Stomach (tissue), 9 donors: Measurements from ENCODE around the gene PLPPR1. TPM values are rescaled to one million over a fixed set of nuclear protein-coding genes. Genes with fewer than 3 reads are reported as not detected.

Experiments
- DNase-seq, 2 donors: peaks; one replicate each; pipeline versions ENCODE4 v3.0.0 to v3.0.0-alpha.2; 2013 to 2019
- H3K27ac ChIP-seq, 5 donors: fragments of 200-600 bp in 4 of 5; sonication (generic) in 4 of 5; one replicate each; pipeline ENCODE4 v1.5.1; 2013 to 2019; ENCODE audit warnings: mild to moderate bottlenecking in 1 of 5, moderate library complexity in 1 of 5
- H3K27me3 ChIP-seq, 3 donors: fragments of 200-600 bp; sonication (generic); one replicate each; pipeline ENCODE4 v1.5.1; 2017 to 2019; ENCODE audit warnings: mixed run types in 1 of 3
- H3K36me3 ChIP-seq, 4 donors: fragments of 200-600 bp; sonication (generic); 1 replicate in 3 of 4; 2 replicates in 1 of 4; pipeline ENCODE4 v1.5.1; 2016 to 2019
- H3K4me1 ChIP-seq, 4 donors: fragments of 200-600 bp; sonication (generic); one replicate each; pipeline ENCODE4 v1.5.1; 2016 to 2019
- H3K4me3 ChIP-seq, 4 donors: fragments of 200-600 bp; sonication (generic) in 3 of 4; one replicate each; pipeline ENCODE4 v1.5.1; 2016 to 2019; ENCODE audit warnings: mild to moderate bottlenecking in 1 of 4
- H3K9me3 ChIP-seq, 4 donors: fragments of 200-600 bp; sonication (generic); one replicate each; pipeline ENCODE4 v1.5.1; 2016 to 2019
- CTCF ChIP-seq, 7 experiments: fragments of 450-650 bp in 4 of 7; fragments of 200-600 bp in 3 of 7; sonication (generic) in 3 of 7; IDR thresholded peaks; one replicate each; pipeline ENCODE4 v1.5.1; 2016 to 2019; ENCODE audit warnings: antibody characterized with exemption in 7 of 7, control low read depth in 2 of 7, mild to moderate bottlenecking in 1 of 7
- EP300 ChIP-seq: sonication (generic); formaldehyde crosslinking; IDR thresholded peaks from one replicate; pipeline ENCODE4 v1.6.1; 2017; ENCODE audit warnings: antibody characterized with exemption
- POLR2A ChIP-seq, 4 donors: fragments of 450-650 bp; IDR thresholded peaks; one replicate each; pipeline ENCODE4 v1.6.1; 2016; ENCODE audit warnings: antibody characterized with exemption in 4 of 4, control low read depth in 2 of 4, mild to moderate bottlenecking in 1 of 4, moderate library complexity in 1 of 4
- POLR2AphosphoS5 ChIP-seq, 3 donors: sonication (generic); formaldehyde crosslinking; IDR thresholded peaks; one replicate each; pipeline ENCODE4 v1.6.1; 2016; ENCODE audit warnings: antibody characterized with exemption in 3 of 3
- WGBS, 5 donors: extraction: QIAGEN DNeasy Blood & Tissue Kit in 3 of 5; methylation state at CpG; one replicate each; pipeline versions ENCODE4 v1.1.5 to v1.1.7; 2013 to 2018; 5-methylcytosine and 5-hydroxymethylcytosine counted together
- intact Hi-C: fragments of 100-400 bp; cut with DNase I; formaldehyde crosslinking; loops from one replicate; pipeline ENCODE4 v1.15.1; 2023; ENCODE audit warnings: low total_unique reads
- polyA plus RNA-seq, 3 donors: library from polyadenylated mRNA; stranded (reverse); fragments of 200-250 nt; gene quantifications; one replicate each; pipeline ENCODE4 v1.2.3, GENCODE V29; 2013
- total RNA-seq, 5 donors: library from RNA; depleted of rRNA; stranded (reverse); fragments of >200 nt; gene quantifications; one replicate each; pipeline versions ENCODE4 v1.1.0 to v1.2.3, GENCODE V29; 2014 to 2016
- donor health status: healthy with polysubstance abuse.
- donor health status: Bipolar disorder and iron deficiency.
- donor health status: healthy.

Gene PLPPR1
- total and polyA plus RNA-seq, 8 donors = 0.13 to 1.7 TPM; not detected in 6

DNA sequence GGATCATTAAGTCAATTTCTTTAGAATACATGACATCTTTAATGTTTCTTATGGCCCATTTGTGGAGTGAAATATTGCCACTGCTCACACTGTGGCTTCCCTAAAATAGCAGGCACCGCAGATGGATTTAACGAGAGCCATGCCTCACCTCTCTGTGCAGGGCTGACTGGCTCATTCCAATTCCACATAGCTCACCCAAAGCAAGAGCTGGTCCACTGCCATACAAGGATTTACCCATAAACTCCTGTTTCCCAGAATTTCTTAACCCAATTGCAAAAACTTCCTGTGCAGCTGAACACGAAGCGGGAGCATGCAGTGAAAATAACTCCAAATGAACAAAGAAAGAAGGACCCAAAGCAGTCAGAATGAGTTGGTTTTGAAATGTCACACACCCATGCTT, 196.7 kb downstream of the PLPPR1 start:
- intact Hi-C loops = no loop called here
- WGBS, 5 donors = 70 to 88% (median 80%) methylated on average over 4 of the region's 4 CpGs
- Histone ChIP-seq H3K27me3 (no peaks in the 10 kb centered on the region), H3K27ac (no peak overlapping the region), H3K36me3 (no peaks in the 10 kb centered on the region), H3K9me3 (no peaks in the 10 kb centered on the region), H3K4me1 (no peaks in the 10 kb centered on the region), H3K4me3 (no peak overlapping the region)
- TF ChIP-seq CTCF (IDR thresholded peaks at IDR 0.05) = no peak
- no peak for TF ChIP-seq EP300
- TF ChIP-seq POLR2AphosphoS5 (IDR thresholded peaks at IDR 0.05) = no peak
- TF ChIP-seq POLR2A (IDR thresholded peaks at IDR 0.05) = no peak
- DNase-seq = no peak

DNA sequence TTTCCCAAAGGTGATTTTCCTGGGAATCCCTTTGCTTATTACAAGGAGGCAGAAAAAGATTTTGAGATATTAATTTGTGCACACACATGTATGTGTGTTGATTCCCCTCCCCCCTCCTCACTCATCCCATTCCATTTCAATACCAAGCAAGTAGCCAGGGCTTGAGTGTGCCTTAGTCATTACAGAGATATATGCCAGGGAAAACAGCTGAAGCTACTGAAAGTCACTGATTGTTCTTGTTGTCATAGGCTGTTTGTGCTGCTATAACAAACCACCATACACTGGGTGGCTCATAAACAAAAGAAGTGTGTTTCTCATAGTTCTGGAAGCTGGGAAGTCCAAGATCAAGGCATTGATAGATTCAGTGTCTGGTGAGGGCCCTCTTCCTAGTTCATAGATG, 197.6 kb downstream of the PLPPR1 start:
- no peaks in the 10 kb centered on the region for H3K36me3 ChIP-seq
- H3K9me3 ChIP-seq = no peaks in the 10 kb centered on the region
- intact Hi-C loops = no loop called here
- no peaks in the 10 kb centered on the region for H3K27me3 ChIP-seq
- DNase-seq = no peak
- no peak overlapping the region for H3K4me3 ChIP-seq
- no peak overlapping the region for H3K27ac ChIP-seq
- no peaks in the 10 kb centered on the region for H3K4me1 ChIP-seq
- TF ChIP-seq EP300 = no peak
- TF ChIP-seq CTCF (IDR thresholded peaks at IDR 0.05) = no peak
- TF ChIP-seq POLR2A (IDR thresholded peaks at IDR 0.05) = no peak
- TF ChIP-seq POLR2AphosphoS5 (IDR thresholded peaks at IDR 0.05) = no peak

DNA sequence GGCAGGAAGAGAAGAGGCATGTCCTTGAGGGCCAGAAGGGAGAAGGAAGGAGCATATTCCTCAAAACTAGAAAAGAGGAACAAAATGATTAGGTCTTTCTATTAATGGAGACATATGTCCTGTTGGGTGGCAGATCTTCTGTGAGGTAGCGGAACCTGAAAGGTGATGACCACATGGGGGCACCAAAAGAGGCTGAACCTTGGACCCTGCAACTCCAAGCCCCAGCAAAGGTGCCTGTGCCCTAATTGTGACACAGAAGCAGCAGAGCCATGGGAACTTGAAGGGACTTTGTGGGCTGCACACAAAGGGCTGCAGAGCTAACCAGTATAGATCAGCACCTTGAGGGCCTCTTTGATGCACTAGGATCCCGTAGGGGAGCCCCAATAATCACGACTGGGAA, 198.3 kb downstream of the PLPPR1 start:
- H3K4me3 ChIP-seq = no peak overlapping the region
- H3K9me3 ChIP-seq = no peaks in the 10 kb centered on the region
- H3K27me3 ChIP-seq = no peaks in the 10 kb centered on the region
- H3K36me3 ChIP-seq = no peaks in the 10 kb centered on the region
- DNase-seq = no peak
- 66 to 86% (median 70%) methylated on average over 3 of the region's 3 CpGs for WGBS, 5 donors
- no peak overlapping the region for H3K27ac ChIP-seq
- intact Hi-C loops = no loop called here
- TF ChIP-seq POLR2A (IDR thresholded peaks at IDR 0.05) (no peak), POLR2AphosphoS5 (IDR thresholded peaks at IDR 0.05) (no peak), EP300 (no peak), CTCF (IDR thresholded peaks at IDR 0.05) (no peak)
- H3K4me1 ChIP-seq = no peaks in the 10 kb centered on the region

DNA sequence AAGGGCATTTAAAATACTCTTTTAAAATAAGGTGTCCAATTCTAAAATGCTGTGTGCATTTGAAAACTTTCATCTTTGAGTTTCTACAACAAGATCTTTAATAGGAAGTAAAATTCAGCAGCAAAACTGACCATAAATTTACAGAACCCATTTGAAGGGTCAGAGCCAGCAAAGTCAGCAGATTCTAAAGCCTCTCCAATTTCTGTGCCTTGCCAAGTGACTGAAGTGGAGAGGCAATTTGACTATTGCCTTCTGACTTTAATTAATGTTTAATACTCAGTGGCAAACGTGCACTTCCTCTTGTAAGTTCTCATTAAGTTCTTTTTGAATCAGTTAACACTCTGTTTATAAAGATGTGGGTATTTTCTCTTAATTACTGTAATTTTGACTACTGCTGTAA, 201.1 kb downstream of the PLPPR1 start:
- Histone ChIP-seq H3K4me3 (no peak overlapping the region), H3K27me3 (no peaks in the 10 kb centered on the region), H3K36me3 (no peaks in the 10 kb centered on the region), H3K9me3 (no peaks in the 10 kb centered on the region), H3K27ac (no peak overlapping the region), H3K4me1 (no peaks in the 10 kb centered on the region)
- TF ChIP-seq POLR2A (IDR thresholded peaks at IDR 0.05) (no peak), EP300 (no peak), POLR2AphosphoS5 (IDR thresholded peaks at IDR 0.05) (no peak), CTCF (IDR thresholded peaks at IDR 0.05) (no peak)
- intact Hi-C loops = no loop called here
- no peak for DNase-seq
- 2 to 11% (median 8%) methylated on average over 1 of the region's 1 CpG for WGBS, 5 donors
